Gastroesophageal sphincter (tissue), 4 donors: ENCODE measurements around the gene SLC16A10. TPM values are rescaled to one million over a fixed set of nuclear protein-coding genes. Genes with fewer than 3 reads are reported as not detected.

ENCODE experiments used
- ATAC-seq: fragments of 150-250 bp; one replicate; pipeline ENCODE4 v1.9.1; 2016; ENCODE audit warnings: mild to moderate bottlenecking, moderate library complexity
- H3K27ac ChIP-seq, 4 donors: fragments of 200-600 bp; sonication (generic) in 3 of 4; 1 replicate in 3 of 4; 2 replicates in 1 of 4; pipeline ENCODE4 v1.5.1; 2016 to 2019
- H3K27me3 ChIP-seq: fragments of 200-600 bp; sonication (generic); one replicate; pipeline ENCODE4 v1.5.1; 2019
- H3K36me3 ChIP-seq, 2 donors: fragments of 200-600 bp; sonication (generic); one replicate each; pipeline ENCODE4 v1.5.1; 2019; ENCODE audit warnings: control low read depth in 1 of 2
- H3K4me1 ChIP-seq, 3 donors: fragments of 200-600 bp; sonication (generic); 1 replicate in 2 of 3; 2 replicates in 1 of 3; pipeline ENCODE4 v1.5.1; 2016 to 2019; ENCODE audit warnings: control low read depth in 2 of 3
- H3K4me3 ChIP-seq, 2 donors: fragments of 200-600 bp; sonication (generic); one replicate each; pipeline ENCODE4 v1.5.1; 2019; ENCODE audit warnings: mild to moderate bottlenecking in 1 of 2, moderate library complexity in 1 of 2
- H3K9me3 ChIP-seq, 3 donors: fragments of 200-600 bp; sonication (generic); one replicate each; pipeline ENCODE4 v1.5.1; 2017 to 2019; ENCODE audit warnings: control low read depth in 2 of 3
- EP300 ChIP-seq: sonication (generic); formaldehyde crosslinking; IDR thresholded peaks from one replicate; pipeline ENCODE4 v1.6.1; 2017; ENCODE audit warnings: antibody characterized with exemption, mild to moderate bottlenecking
- POLR2A ChIP-seq, 2 donors: fragments of 450-650 bp; IDR thresholded peaks; one replicate each; pipeline ENCODE4 v1.6.1; 2017; ENCODE audit warnings: antibody characterized with exemption in 2 of 2, mild to moderate bottlenecking in 2 of 2, moderate library complexity in 1 of 2
- POLR2AphosphoS5 ChIP-seq: sonication (generic); formaldehyde crosslinking; IDR thresholded peaks from one replicate; pipeline ENCODE4 v1.6.1; 2017; ENCODE audit warnings: antibody characterized with exemption
- WGBS, 2 donors: methylation state at CpG; one replicate each; pipeline ENCODE4 v1.1.5; 2018; ENCODE audit warnings: low coverage in 1 of 2; 5-methylcytosine and 5-hydroxymethylcytosine counted together
- total RNA-seq, 4 donors: library from RNA; depleted of rRNA; stranded (reverse); fragments of >200 nt; gene quantifications; one replicate each; pipeline ENCODE4 v1.1.0, GENCODE V29; 2016
- TF ChIP-seq, protein P1 (sequence below), 4 experiments: fragments of 200-600 bp in 2 of 4; fragments of 450-650 bp in 2 of 4; sonication (generic) in 1 of 4; IDR thresholded peaks; one replicate each; pipeline ENCODE4 v1.5.1; 2017 to 2019; ENCODE audit warnings: antibody characterized with exemption in 4 of 4, mild to moderate bottlenecking in 2 of 4, moderate library complexity in 2 of 4

Gene SLC16A10
- total RNA-seq, 4 donors from 2014 or later = 0.32 to 4.7 (median 0.93) TPM

GRCh38 chr6:111176038-111176759 lies 88.9 kb downstream of the SLC16A10 start:
- no peak for ATAC-seq
- no peaks in the 10 kb centered on the region for H3K27me3 ChIP-seq
- TF ChIP-seq, protein P1, sequence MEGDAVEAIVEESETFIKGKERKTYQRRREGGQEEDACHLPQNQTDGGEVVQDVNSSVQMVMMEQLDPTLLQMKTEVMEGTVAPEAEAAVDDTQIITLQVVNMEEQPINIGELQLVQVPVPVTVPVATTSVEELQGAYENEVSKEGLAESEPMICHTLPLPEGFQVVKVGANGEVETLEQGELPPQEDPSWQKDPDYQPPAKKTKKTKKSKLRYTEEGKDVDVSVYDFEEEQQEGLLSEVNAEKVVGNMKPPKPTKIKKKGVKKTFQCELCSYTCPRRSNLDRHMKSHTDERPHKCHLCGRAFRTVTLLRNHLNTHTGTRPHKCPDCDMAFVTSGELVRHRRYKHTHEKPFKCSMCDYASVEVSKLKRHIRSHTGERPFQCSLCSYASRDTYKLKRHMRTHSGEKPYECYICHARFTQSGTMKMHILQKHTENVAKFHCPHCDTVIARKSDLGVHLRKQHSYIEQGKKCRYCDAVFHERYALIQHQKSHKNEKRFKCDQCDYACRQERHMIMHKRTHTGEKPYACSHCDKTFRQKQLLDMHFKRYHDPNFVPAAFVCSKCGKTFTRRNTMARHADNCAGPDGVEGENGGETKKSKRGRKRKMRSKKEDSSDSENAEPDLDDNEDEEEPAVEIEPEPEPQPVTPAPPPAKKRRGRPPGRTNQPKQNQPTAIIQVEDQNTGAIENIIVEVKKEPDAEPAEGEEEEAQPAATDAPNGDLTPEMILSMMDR (IDR thresholded peaks at IDR 0.05) = no peak
- TF ChIP-seq POLR2A (IDR thresholded peaks at IDR 0.05) = no peak
- no peak for TF ChIP-seq EP300
- no peak for TF ChIP-seq POLR2AphosphoS5
- no peak overlapping the region for H3K27ac ChIP-seq
- H3K4me3 ChIP-seq = no peak overlapping the region
- H3K4me1 ChIP-seq = no peaks in the 10 kb centered on the region
- WGBS, 2 donors = 86 to 100% methylated on average over 2 of the region's 2 CpGs
- H3K36me3 ChIP-seq = no peaks in the 10 kb centered on the region
- no peaks in the 10 kb centered on the region for H3K9me3 ChIP-seq

DNA sequence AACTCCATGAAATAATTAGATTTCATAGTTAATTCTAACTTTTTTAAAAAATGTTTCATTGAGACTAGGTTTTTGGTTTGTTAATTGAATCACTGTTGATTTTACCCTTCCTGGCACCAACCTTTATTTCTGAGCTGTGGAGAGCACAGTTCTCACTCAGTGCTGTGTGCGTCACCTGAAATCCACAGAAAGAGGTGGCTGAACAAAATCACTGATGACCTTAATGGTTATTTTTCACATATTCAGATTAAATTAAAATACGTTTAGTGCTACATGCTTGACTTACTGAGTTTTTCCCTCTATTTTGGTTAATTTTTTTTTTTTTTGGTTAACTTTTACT lies 89.4 kb downstream of the SLC16A10 start:
- Histone ChIP-seq H3K36me3 (no peaks in the 10 kb centered on the region), H3K27ac (no peak overlapping the region), H3K4me3 (no peak overlapping the region), H3K27me3 (no peaks in the 10 kb centered on the region), H3K9me3 (no peaks in the 10 kb centered on the region), H3K4me1 (no peaks in the 10 kb centered on the region)
- TF ChIP-seq POLR2A (IDR thresholded peaks at IDR 0.05) (no peak), POLR2AphosphoS5 (no peak), EP300 (no peak)
- TF ChIP-seq, protein P1 (IDR thresholded peaks at IDR 0.05) = no peak
- 88 to 92% methylated on average over 2 of the region's 2 CpGs for WGBS, 2 donors
- no peak for ATAC-seq

DNA sequence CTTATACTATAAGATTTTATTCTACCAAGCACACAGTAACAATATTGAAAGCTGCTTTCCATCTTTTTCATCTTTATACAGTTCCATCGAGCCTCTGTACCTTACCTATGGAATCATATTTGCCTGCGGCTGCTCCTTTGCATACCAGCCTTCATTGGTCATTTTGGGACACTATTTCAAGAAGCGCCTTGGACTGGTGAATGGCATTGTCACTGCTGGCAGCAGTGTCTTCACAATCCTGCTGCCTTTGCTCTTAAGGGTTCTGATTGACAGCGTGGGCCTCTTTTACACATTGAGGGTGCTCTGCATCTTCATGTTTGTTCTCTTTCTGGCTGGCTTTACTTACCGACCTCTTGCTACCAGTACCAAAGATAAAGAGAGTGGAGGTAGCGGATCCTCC lies 89.8 kb downstream of the SLC16A10 start:
- no peak for ATAC-seq
- Histone ChIP-seq H3K4me3 (no peak overlapping the region), H3K4me1 (no peaks in the 10 kb centered on the region), H3K27me3 (no peaks in the 10 kb centered on the region), H3K27ac (no peak overlapping the region), H3K9me3 (no peaks in the 10 kb centered on the region), H3K36me3 (no peaks in the 10 kb centered on the region)
- WGBS, 2 donors = 90 to 91% methylated on average over 5 of the region's 6 CpGs
- TF ChIP-seq, protein P1 (IDR thresholded peaks at IDR 0.05) = no peak
- TF ChIP-seq POLR2AphosphoS5 (no peak), POLR2A (IDR thresholded peaks at IDR 0.05) (no peak), EP300 (no peak)

- no peak for ATAC-seq
- Histone ChIP-seq H3K9me3 (no peaks in the 10 kb centered on the region), H3K36me3 (no peaks in the 10 kb centered on the region), H3K27ac (no peak overlapping the region), H3K27me3 (no peaks in the 10 kb centered on the region), H3K4me1 (no peaks in the 10 kb centered on the region), H3K4me3 (no peak overlapping the region)
- no peak for TF ChIP-seq POLR2A (IDR thresholded peaks at IDR 0.05)
- TF ChIP-seq, protein P1 (IDR thresholded peaks at IDR 0.05) = no peak
- TF ChIP-seq EP300 = no peak
- TF ChIP-seq POLR2AphosphoS5 = no peak
- 64 to 87% methylated on average over 4 to 5 of the region's 5 CpGs for WGBS, 2 donors
These were observed 96.6 kb downstream of the SLC16A10 start for GRCh38 chr6:111183702-111184517.
